HepG2 (cell line): ENCODE results near the gene GPBAR1. TPM values are rescaled to one million over a fixed set of nuclear protein-coding genes. Genes with fewer than 3 reads are reported as not detected.

Source experiments
- BCL6 ChIP-seq: IDR thresholded peaks from 2 replicates; pipeline ENCODE4 v1.6.1; 2016; ENCODE audit warnings: missing genetic modification reagents, missing compliant biosample characterization
- CBX1 ChIP-seq: IDR thresholded peaks from one replicate; pipeline ENCODE4 v1.6.1; 2016; ENCODE audit warnings: antibody characterized with exemption, low read depth
- FOXA1 ChIP-seq, 2 experiments: fragments of 450-650 bp in 1 of 2; sonication (generic) in 1 of 2; formaldehyde crosslinking in 1 of 2; IDR thresholded peaks; 2 replicates each; pipeline versions ENCODE4 v1.4.0 to v1.6.1; 2016 to 2020; ENCODE audit warnings: missing genetic modification reagents in 1 of 2
- GABPA ChIP-seq, 2 experiments: IDR thresholded peaks; 2 replicates each; pipeline ENCODE4 v1.6.1; 2011 to 2016; ENCODE audit warnings: low read depth in 2 of 2, low read length in 1 of 2, missing biosample characterization in 1 of 2, missing genetic modification characterization in 1 of 2
- KIAA2018 ChIP-seq: sonication (generic); formaldehyde crosslinking; IDR thresholded peaks from 2 replicates; pipeline ENCODE4 v1.5.0; 2020; ENCODE audit warnings: mild to moderate bottlenecking, missing genetic modification reagents, borderline replicate concordance
- MAF1 ChIP-seq: sonication (generic); formaldehyde crosslinking; IDR thresholded peaks from 2 replicates; pipeline ENCODE4 v1.5.0; 2020; ENCODE audit warnings: missing genetic modification reagents, borderline replicate concordance
- NFYC ChIP-seq: IDR thresholded peaks from 2 replicates; pipeline ENCODE4 v1.6.1; 2016; ENCODE audit warnings: missing genetic modification reagents, missing compliant biosample characterization
- RCOR2 ChIP-seq: IDR thresholded peaks from 2 replicates; pipeline ENCODE4 v1.6.1; 2016; ENCODE audit warnings: missing biosample characterization, missing genetic modification reagents
- RFXAP ChIP-seq: sonication (generic); formaldehyde crosslinking; IDR thresholded peaks from 2 replicates; pipeline ENCODE4 v1.4.0; 2020; ENCODE audit warnings: missing genetic modification reagents, borderline replicate concordance
- RXRB ChIP-seq: IDR thresholded peaks from 2 replicates; pipeline ENCODE4 v1.6.1; 2016; ENCODE audit warnings: borderline replicate concordance, missing genetic modification reagents, missing compliant biosample characterization
- ZBTB21 ChIP-seq: sonication (generic); formaldehyde crosslinking; IDR thresholded peaks from 2 replicates; pipeline ENCODE4 v1.4.0; 2020; ENCODE audit warnings: missing genetic modification reagents
- ZFP1 ChIP-seq: IDR thresholded peaks from 2 replicates; pipeline ENCODE4 v1.6.1; 2016
- ZFX ChIP-seq: sonication (generic); formaldehyde crosslinking; IDR thresholded peaks from 2 replicates; pipeline ENCODE4 v1.4.0; 2020; ENCODE audit warnings: mild to moderate bottlenecking, low read depth, missing genetic modification reagents, moderate library complexity
- ZMAT3 ChIP-seq: sonication (generic); formaldehyde crosslinking; conservative IDR thresholded peaks from 2 replicates; pipeline ENCODE4 v1.7.0; 2021; ENCODE audit warnings: missing genetic modification reagents
- ZNF160 ChIP-seq: sonication (generic); formaldehyde crosslinking; IDR thresholded peaks from 2 replicates; pipeline ENCODE4 v1.8.0; 2022; ENCODE audit warnings: mild to moderate bottlenecking, inconsistent platforms, missing genetic modification reagents
- ZNF317 ChIP-seq: sonication (generic); formaldehyde crosslinking; IDR thresholded peaks from 2 replicates; pipeline ENCODE4 v1.5.0; 2020; ENCODE audit warnings: mild to moderate bottlenecking, missing genetic modification reagents
- ZNF550 ChIP-seq: sonication (generic); formaldehyde crosslinking; IDR thresholded peaks from 2 replicates; pipeline ENCODE4 v1.4.0; 2020; ENCODE audit warnings: mild to moderate bottlenecking, missing genetic modification reagents, borderline replicate concordance
- polyA plus RNA-seq, 8 experiments: library from polyadenylated mRNA; depleted of rRNA in 3 of 8; stranded (reverse) in 7 of 8; unstranded in 1 of 8; fragments of >200 nt; fragmentation: Illumina TruSeq in 4 of 8; extraction: Trizol in 4 of 8; gene quantifications; 2 replicates each; pipeline versions ENCODE4 v1.2.1 to v1.2.3, GENCODE V29; 2011 to 2016; ENCODE audit warnings: low read depth in 4 of 8, missing spikeins in 1 of 8, mixed read lengths in 1 of 8; ENCODE audit not compliant: insufficient read depth in 1 of 8
- total RNA-seq, 5 experiments: library from RNA; depleted of rRNA; stranded (reverse); fragments of >200 nt; fragmentation: Illumina TruSeq; extraction: Trizol; gene quantifications; 2 replicates each; pipeline ENCODE4 v1.2.3, GENCODE V29; 2016; ENCODE audit warnings: low read depth in 1 of 5
- TF ChIP-seq, protein P1 (sequence below): sonication (generic); formaldehyde crosslinking; IDR thresholded peaks from 2 replicates; pipeline ENCODE4 v1.4.0; 2020; ENCODE audit warnings: missing genetic modification reagents, borderline replicate concordance
- TF ChIP-seq, protein P2 (sequence below): IDR thresholded peaks from 2 replicates; pipeline ENCODE4 v1.6.1; 2018; ENCODE audit warnings: missing genetic modification reagents

The GPBAR1 gene
- total and polyA plus RNA-seq, 2 of the 13 experiments (the other 11 are each of a cell fraction or from before 2014, with no cell fraction given), result 0.05 to 0.09 TPM

GRCh38 chr2:218310853-218311540 is 50.2 kb downstream of the GPBAR1 start (continued):
- TF ChIP-seq KIAA2018 (CRISPR knock-in tag) (no peak), NFYC (CRISPR knock-in tag) (0 out of 2 replicates have a peak, but pooled peaks have one; percentile 15), ZBTB21 (CRISPR knock-in tag) (no peak), ZMAT3 (CRISPR knock-in tag) (0 out of 2 replicates have a peak, but pooled peaks have one; percentile 44), ZNF550 (no peak), GABPA (IDR thresholded peaks at IDR 0.05; ENCODE audit: low read depth, low read length) (no peak), GABPA (CRISPR knock-in tag; IDR thresholded peaks at IDR 0.05; ENCODE audit: low read depth) (0 out of 2 replicates have a peak, but pooled peaks have one; percentile 2), ZNF317 (CRISPR knock-in tag) (0 out of 2 replicates have a peak, but pooled peaks have one; percentile 9), ZFX (peak; percentile 66), CBX1 (no peak), ZFP1 (no peak), RFXAP (CRISPR knock-in tag) (no peak), RCOR2 (no peak), RXRB (peak; percentile 58), MAF1 (CRISPR knock-in tag) (no peak), ZNF160 (CRISPR knock-in tag) (no peak), FOXA1 (IDR thresholded peaks at IDR 0.05) (no peak), FOXA1 (CRISPR knock-in tag; IDR thresholded peaks at IDR 0.05) (0 out of 2 replicates have a peak, but pooled peaks have one; percentile 36), BCL6 (peak; percentile 74; the same call in 1 of the 2 replicates)
- TF ChIP-seq, protein P1, sequence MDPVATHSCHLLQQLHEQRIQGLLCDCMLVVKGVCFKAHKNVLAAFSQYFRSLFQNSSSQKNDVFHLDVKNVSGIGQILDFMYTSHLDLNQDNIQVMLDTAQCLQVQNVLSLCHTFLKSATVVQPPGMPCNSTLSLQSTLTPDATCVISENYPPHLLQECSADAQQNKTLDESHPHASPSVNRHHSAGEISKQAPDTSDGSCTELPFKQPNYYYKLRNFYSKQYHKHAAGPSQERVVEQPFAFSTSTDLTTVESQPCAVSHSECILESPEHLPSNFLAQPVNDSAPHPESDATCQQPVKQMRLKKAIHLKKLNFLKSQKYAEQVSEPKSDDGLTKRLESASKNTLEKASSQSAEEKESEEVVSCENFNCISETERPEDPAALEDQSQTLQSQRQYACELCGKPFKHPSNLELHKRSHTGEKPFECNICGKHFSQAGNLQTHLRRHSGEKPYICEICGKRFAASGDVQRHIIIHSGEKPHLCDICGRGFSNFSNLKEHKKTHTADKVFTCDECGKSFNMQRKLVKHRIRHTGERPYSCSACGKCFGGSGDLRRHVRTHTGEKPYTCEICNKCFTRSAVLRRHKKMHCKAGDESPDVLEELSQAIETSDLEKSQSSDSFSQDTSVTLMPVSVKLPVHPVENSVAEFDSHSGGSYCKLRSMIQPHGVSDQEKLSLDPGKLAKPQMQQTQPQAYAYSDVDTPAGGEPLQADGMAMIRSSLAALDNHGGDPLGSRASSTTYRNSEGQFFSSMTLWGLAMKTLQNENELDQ, result no peak
- TF ChIP-seq, protein P2, sequence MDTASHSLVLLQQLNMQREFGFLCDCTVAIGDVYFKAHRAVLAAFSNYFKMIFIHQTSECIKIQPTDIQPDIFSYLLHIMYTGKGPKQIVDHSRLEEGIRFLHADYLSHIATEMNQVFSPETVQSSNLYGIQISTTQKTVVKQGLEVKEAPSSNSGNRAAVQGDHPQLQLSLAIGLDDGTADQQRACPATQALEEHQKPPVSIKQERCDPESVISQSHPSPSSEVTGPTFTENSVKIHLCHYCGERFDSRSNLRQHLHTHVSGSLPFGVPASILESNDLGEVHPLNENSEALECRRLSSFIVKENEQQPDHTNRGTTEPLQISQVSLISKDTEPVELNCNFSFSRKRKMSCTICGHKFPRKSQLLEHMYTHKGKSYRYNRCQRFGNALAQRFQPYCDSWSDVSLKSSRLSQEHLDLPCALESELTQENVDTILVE (CRISPR knock-in tag), result no peak
